Neuronal stem cell (in vitro differentiated cells): ENCODE results near the gene PACSIN2.

Source experiments
- DNase-seq: peaks from one replicate; pipeline ENCODE4 v3.0.0-alpha.2; 2013; ENCODE audit warnings: low spot score
- H2AFZ ChIP-seq: one replicate; pipeline ENCODE4 v1.6.1; 2013; ENCODE audit warnings: mild to moderate bottlenecking, low read length, inconsistent platforms
- H2AK5ac ChIP-seq: 2 replicates; pipeline ENCODE4 v1.6.1; 2013; ENCODE audit warnings: low read depth, mild to moderate bottlenecking, inconsistent platforms, low read length, moderate library complexity, mixed read lengths
- H2BK120ac ChIP-seq: 2 replicates; pipeline ENCODE4 v1.6.1; 2013; ENCODE audit warnings: low read depth, mild to moderate bottlenecking, inconsistent platforms, low read length, moderate library complexity, mixed read lengths
- H2BK12ac ChIP-seq: one replicate; pipeline ENCODE4 v1.6.1; 2013; ENCODE audit warnings: low read length, inconsistent platforms
- H2BK15ac ChIP-seq: 2 replicates; pipeline ENCODE4 v1.6.1; 2013; ENCODE audit warnings: mild to moderate bottlenecking, low read length, inconsistent platforms, mixed read lengths
- H2BK5ac ChIP-seq: one replicate; pipeline ENCODE4 v1.6.1; 2013; ENCODE audit warnings: inconsistent platforms, mild to moderate bottlenecking, low read length, moderate library complexity
- H3K14ac ChIP-seq: one replicate; pipeline ENCODE4 v1.6.1; 2013; ENCODE audit warnings: low read length, inconsistent platforms
- H3K18ac ChIP-seq: 2 replicates; pipeline ENCODE4 v1.6.1; 2013; ENCODE audit warnings: low read length, inconsistent platforms
- H3K23ac ChIP-seq: 2 replicates; pipeline ENCODE4 v1.6.1; 2013; ENCODE audit warnings: low read depth, mild to moderate bottlenecking, mixed read lengths, low read length, inconsistent platforms; ENCODE audit not compliant: poor library complexity
- H3K27ac ChIP-seq: replicated peaks from 3 replicates; pipeline ENCODE4 v1.5.1; 2013; ENCODE audit warnings: low read length, inconsistent platforms
- H3K27me3 ChIP-seq, 3 experiments: 2 replicates each; pipeline ENCODE4 v1.6.1; 2013; ENCODE audit warnings: low read length in 3 of 3, mild to moderate bottlenecking in 2 of 3, inconsistent platforms in 1 of 3, low read depth in 1 of 3, mixed read lengths in 1 of 3, moderate library complexity in 1 of 3; ENCODE audit not compliant: control insufficient read depth in 3 of 3, insufficient read depth in 3 of 3
- H3K36me3 ChIP-seq, 2 donors: replicated peaks in 1 of 2; 2 replicates each; pipeline ENCODE4 v1.6.1; 2013; ENCODE audit warnings: low read length in 2 of 2; ENCODE audit not compliant: control insufficient read depth in 2 of 2, insufficient read depth in 2 of 2
- H3K4ac ChIP-seq: 2 replicates; pipeline ENCODE4 v1.6.1; 2013; ENCODE audit warnings: inconsistent platforms, mild to moderate bottlenecking, low read length, moderate library complexity
- H3K4me1 ChIP-seq, 2 donors: 1 replicate in 1 of 2; 2 replicates in 1 of 2; pipeline ENCODE4 v1.6.1; 2013; ENCODE audit warnings: low read length in 2 of 2, low read depth in 1 of 2; ENCODE audit not compliant: control insufficient read depth in 2 of 2, insufficient read depth in 1 of 2
- H3K4me2 ChIP-seq: one replicate; pipeline ENCODE4 v1.6.1; 2013; ENCODE audit warnings: mild to moderate bottlenecking, low read length, inconsistent platforms; ENCODE audit not compliant: insufficient read depth, poor library complexity, severe bottlenecking
- H3K4me3 ChIP-seq, 2 donors: 2 replicates each; pipeline ENCODE4 v1.5.1; 2013; ENCODE audit warnings: low read length in 2 of 2, mild to moderate bottlenecking in 2 of 2, inconsistent platforms in 1 of 2, moderate library complexity in 1 of 2
- H3K79me1 ChIP-seq: one replicate; pipeline ENCODE4 v1.6.1; 2013; ENCODE audit warnings: low read depth, mild to moderate bottlenecking, inconsistent platforms, low read length, moderate library complexity
- H3K9ac ChIP-seq: one replicate; pipeline ENCODE4 v1.6.1; 2013; ENCODE audit warnings: mild to moderate bottlenecking, low read depth, low read length, inconsistent platforms; ENCODE audit not compliant: poor library complexity
- H3K9me3 ChIP-seq, 2 donors: replicated peaks in 1 of 2; 2 replicates each; pipeline versions ENCODE3 to v1.6.1; 2013; ENCODE audit warnings: low read length in 2 of 2, mild to moderate bottlenecking in 2 of 2, inconsistent platforms in 1 of 2, low read depth in 1 of 2, mixed read lengths in 1 of 2, moderate library complexity in 1 of 2; ENCODE audit not compliant: control insufficient read depth in 2 of 2, insufficient read depth in 1 of 2
- H4K8ac ChIP-seq: one replicate; pipeline ENCODE4 v1.6.1; 2013; ENCODE audit warnings: low read depth, mild to moderate bottlenecking, inconsistent platforms, low read length, moderate library complexity
- H4K91ac ChIP-seq: one replicate; pipeline ENCODE4 v1.6.1; 2013; ENCODE audit warnings: low read length, low read depth, mild to moderate bottlenecking, inconsistent platforms; ENCODE audit not compliant: poor library complexity
- WGBS, 2 donors: extraction: QIAGEN DNeasy Blood & Tissue Kit; methylation state at CpG; one replicate each; pipeline ENCODE4 v1.1.7; 2013; ENCODE audit warnings: missing lambda C conversion rate in 2 of 2, mixed read lengths in 1 of 2; ENCODE audit not compliant: insufficient read length in 2 of 2, insufficient replicate concordance in 1 of 2; ENCODE audit errors: extremely low coverage in 2 of 2; 5-methylcytosine and 5-hydroxymethylcytosine counted together

The PACSIN2 gene

GRCh38 chr22:43050995-43051394 lies 36.0 kb upstream of the PACSIN2 start:
- H3K36me3 ChIP-seq = peaks cover 4 to 9% of the 10 kb centered on the region in 2 donors
- H3K27me3 ChIP-seq = no peaks in the 10 kb centered on the region
- no peak overlapping the region for H3K23ac ChIP-seq
- H2BK12ac ChIP-seq = no peak overlapping the region
- no peak overlapping the region for H2BK15ac ChIP-seq
- DNase-seq = no peak
- H2BK120ac ChIP-seq = no peak overlapping the region
- no peak overlapping the region for H3K4me3 ChIP-seq
- WGBS, 2 donors = no CpG with 5 or more reads among the region's 10 CpGs
- no peak overlapping the region for H2AK5ac ChIP-seq
- H4K8ac ChIP-seq = no peak overlapping the region
- peaks cover 0 to 2% of the 10 kb centered on the region in 2 donors for H3K4me1 ChIP-seq
- no peak overlapping the region for H3K4ac ChIP-seq
- no peak overlapping the region for H2AFZ ChIP-seq
- H3K9ac ChIP-seq = no peak overlapping the region
- H2BK5ac ChIP-seq = no peak overlapping the region
- H3K79me1 ChIP-seq = no peaks in the 10 kb centered on the region
- H3K27ac ChIP-seq = no peak overlapping the region
- no peak overlapping the region for H4K91ac ChIP-seq
- no peak overlapping the region for H3K14ac ChIP-seq
- H3K9me3 ChIP-seq = peaks cover 3% of the 10 kb centered on the region in 2 donors
- no peak overlapping the region for H3K18ac ChIP-seq
- no peak overlapping the region for H3K4me2 ChIP-seq

- H3K27me3 ChIP-seq = no peaks in the 10 kb centered on the region
- no peak overlapping the region for H3K4me2 ChIP-seq
- H2BK120ac ChIP-seq = no peak overlapping the region
- peaks cover 4 to 5% of the 10 kb centered on the region in 2 donors for H3K36me3 ChIP-seq
- H4K91ac ChIP-seq = no peak overlapping the region
- H3K4me1 ChIP-seq = peaks cover 0 to 2% of the 10 kb centered on the region in 2 donors
- H3K18ac ChIP-seq = no peak overlapping the region
- H3K4ac ChIP-seq = no peak overlapping the region
- no peak overlapping the region for H2BK5ac ChIP-seq
- WGBS, 2 donors = no CpG with 5 or more reads among the region's 7 CpGs
- H3K27ac ChIP-seq = no peak overlapping the region
- no peak overlapping the region for H2BK15ac ChIP-seq
- DNase-seq = no peak
- no peak overlapping the region for H2AFZ ChIP-seq
- no peak overlapping the region for H3K4me3 ChIP-seq
- no peak overlapping the region for H4K8ac ChIP-seq
- H3K9ac ChIP-seq = no peak overlapping the region
- H3K9me3 ChIP-seq = no peaks in the 10 kb centered on the region
- peaks cover 2% of the 10 kb centered on the region for H3K79me1 ChIP-seq
- no peak overlapping the region for H2AK5ac ChIP-seq
- no peak overlapping the region for H3K14ac ChIP-seq
- H2BK12ac ChIP-seq = no peak overlapping the region
- no peak overlapping the region for H3K23ac ChIP-seq
These were observed 32.7 kb upstream of the PACSIN2 start for GRCh38 chr22:43047605-43048004.

- Histone ChIP-seq H2AFZ (no peak overlapping the region), H2BK5ac (no peak overlapping the region), H4K91ac (no peak overlapping the region), H3K4ac (no peak overlapping the region), H3K27ac (no peak overlapping the region), H3K9ac (peak overlapping the region; percentile 84), H3K14ac (no peak overlapping the region), H3K4me2 (no peak overlapping the region), H3K4me1 (peaks cover 0 to 4% of the 10 kb centered on the region in 2 donors), H2AK5ac (peak overlapping the region; percentile 7), H4K8ac (no peak overlapping the region), H2BK120ac (no peak overlapping the region), H3K27me3 (no peaks in the 10 kb centered on the region), H3K36me3 (peaks cover 4 to 5% of the 10 kb centered on the region in 2 donors), H2BK15ac (no peak overlapping the region), H3K18ac (no peak overlapping the region), H2BK12ac (no peak overlapping the region), H3K79me1 (peaks cover 3% of the 10 kb centered on the region), H3K23ac (no peak overlapping the region), H3K4me3 (no peak overlapping the region), H3K9me3 (no peaks in the 10 kb centered on the region)
- DNase-seq = no peak
- no CpG with 5 or more reads among the region's 10 CpGs for WGBS, 2 donors
These were observed 29.4 kb upstream of the PACSIN2 start for GRCh38 chr22:43044290-43044712.

- no peaks in the 10 kb centered on the region for H3K27me3 ChIP-seq
- no peaks in the 10 kb centered on the region for H3K9me3 ChIP-seq
- peak overlapping the region; percentile 21 for H3K9ac ChIP-seq
- H4K8ac ChIP-seq = no peak overlapping the region
- peaks cover 3% of the 10 kb centered on the region for H3K79me1 ChIP-seq
- H3K4ac ChIP-seq = no peak overlapping the region
- H3K27ac ChIP-seq = no peak overlapping the region
- no peak overlapping the region for H2BK120ac ChIP-seq
- H3K14ac ChIP-seq = no peak overlapping the region
- WGBS, 2 donors = no CpG with 5 or more reads among the region's 20 CpGs
- H2AK5ac ChIP-seq = no peak overlapping the region
- peak overlapping the region; percentile 83 for H3K18ac ChIP-seq
- H2BK12ac ChIP-seq = peak overlapping the region; percentile 97
- no peak for DNase-seq
- H2BK5ac ChIP-seq = no peak overlapping the region
- peak overlapping the region; percentile 65 for H3K23ac ChIP-seq
- H3K4me2 ChIP-seq = no peak overlapping the region
- peak overlapping the region; percentile 67 for H2BK15ac ChIP-seq
- H3K4me3 ChIP-seq = no peak overlapping the region
- H3K4me1 ChIP-seq = peaks cover 0 to 4% of the 10 kb centered on the region in 2 donors
- H2AFZ ChIP-seq = no peak overlapping the region
- peaks cover 4 to 5% of the 10 kb centered on the region in 2 donors for H3K36me3 ChIP-seq
- no peak overlapping the region for H4K91ac ChIP-seq
These were observed 27.3 kb upstream of the PACSIN2 start for GRCh38 chr22:43042101-43042780.
